Smooth muscle cell of the brain vasculature (primary cell): ENCODE results near the gene PRMT1.

ENCODE experiments used
- DNase-seq: peaks from one replicate; pipeline ENCODE4 v3.0.0-alpha.2; 2012; ENCODE audit warnings: low read depth, low spot score

PRMT1 gene

GRCh38 chr19:49688531-49689132 lies 11.6 kb downstream of the PRMT1 start:
- DNase-seq, result no peak

- DNase-seq, result no peak
Observed at GRCh38 chr19:49689133-49690078, 12.3 kb downstream of the PRMT1 start, which contains the start of gene ADM5. Gene ADM5 (plus strand): TSS chr19:49689594. CDS start chr19:49689838, 244 bp downstream.

- DNase-seq, result no peak
Observed at GRCh38 chr19:49690079-49690655, 13.1 kb downstream of the PRMT1 start.

- DNase-seq, result no peak
Observed at GRCh38 chr19:49690656-49691242, 13.7 kb downstream of the PRMT1 start, which contains the start of gene CPT1C. Gene CPT1C (plus strand): TSS chr19:49691116. CDS start chr19:49692253, 1,137 bp downstream.

- DNase-seq, result peak; percentile 41
Observed at GRCh38 chr19:49691243-49692146, 14.4 kb downstream of the PRMT1 start.

- no peak for DNase-seq
Observed at GRCh38 chr19:49692147-49692506, 15.1 kb downstream of the PRMT1 start.

GRCh38 chr19:49696115-49696514 lies 19.0 kb downstream of the PRMT1 start:
- DNase-seq, result no peak

GRCh38 chr19:49696865-49697264 lies 19.8 kb downstream of the PRMT1 start:
- no peak for DNase-seq

- DNase-seq, result no peak
Observed at GRCh38 chr19:49699364-49699763, 22.3 kb downstream of the PRMT1 start.

GRCh38 chr19:49700563-49700962 lies 23.5 kb downstream of the PRMT1 start:
- no peak for DNase-seq

- DNase-seq, result no peak
Observed at GRCh38 chr19:49701271-49701786, 24.3 kb downstream of the PRMT1 start.

- no peak for DNase-seq
Observed at GRCh38 chr19:49704888-49705642, 28.0 kb downstream of the PRMT1 start.

- no peak for DNase-seq
Observed at GRCh38 chr19:49705919-49706318, 28.8 kb downstream of the PRMT1 start.

GRCh38 chr19:49710372-49710951 lies 33.4 kb downstream of the PRMT1 start:
- DNase-seq, result no peak

GRCh38 chr19:49712397-49712859 lies 35.4 kb downstream of the PRMT1 start:
- no peak for DNase-seq

GRCh38 chr19:49713236-49713845 lies 36.3 kb downstream of the PRMT1 start:
- no peak for DNase-seq

GRCh38 chr19:49716154-49716553 lies 39.1 kb downstream of the PRMT1 start:
- DNase-seq, result no peak

GRCh38 chr19:49718511-49718910 lies 41.4 kb downstream of the PRMT1 start:
- peak; percentile 40 for DNase-seq

GRCh38 chr19:49718991-49719390 lies 41.9 kb downstream of the PRMT1 start:
- DNase-seq, result no peak
